ENCODE data around the gene IFNA16.
"Not testable (repeated sequence)": the region's sequence is repeated elsewhere in the genome, so short reads cannot be mapped to it uniquely, and the experiment has no call there.

- not testable (repeated sequence) for TF ChIP-seq FOXK2 (IDR thresholded peaks at IDR 0.05); FOXM1 (IDR thresholded peaks at IDR 0.05; ENCODE audit: borderline replicate concordance); BHLHE40 (IDR thresholded peaks at IDR 0.05; ENCODE audit: borderline replicate concordance); NFRKB (IDR thresholded peaks at IDR 0.05); ELF4 (IDR thresholded peaks at IDR 0.05); SUZ12 (IDR thresholded peaks at IDR 0.05); PKNOX1 (IDR thresholded peaks at IDR 0.05); CTBP1 (IDR thresholded peaks at IDR 0.05; ENCODE audit: borderline replicate concordance); TARDBP (IDR thresholded peaks at IDR 0.05); LEF1 (IDR thresholded peaks at IDR 0.05; ENCODE audit: borderline replicate concordance); SP1 (IDR thresholded peaks at IDR 0.05)
Observed at GRCh38 chr9:21166560-21166959, 50.6 kb downstream of the IFNA16 start, which contains the start of gene IFNA21.

Measured in HEK293T (cell line).